Choroid plexus epithelial cell (primary cell): ENCODE results near the gene REEP3.
"Not testable (repeated sequence)": the region's sequence is repeated elsewhere in the genome, so short reads cannot be mapped to it uniquely, and the experiment has no call there.

ENCODE experiments used
- DNase-seq: peaks from one replicate; pipeline ENCODE4 v3.0.0-alpha.2; 2010; ENCODE audit warnings: low read depth
- H3K4me3 ChIP-seq: 2 replicates; pipeline ENCODE4 v1.5.1; 2011; ENCODE audit warnings: low read depth, mild to moderate bottlenecking, control low read depth, low read length, moderate library complexity
- TF ChIP-seq, protein P1 (sequence below): conservative IDR thresholded peaks from 2 replicates; pipeline ENCODE4 v1.5.1; 2011; ENCODE audit warnings: low read depth, mild to moderate bottlenecking, control low read depth, inconsistent platforms, low read length, moderate library complexity

The REEP3 gene

DNA sequence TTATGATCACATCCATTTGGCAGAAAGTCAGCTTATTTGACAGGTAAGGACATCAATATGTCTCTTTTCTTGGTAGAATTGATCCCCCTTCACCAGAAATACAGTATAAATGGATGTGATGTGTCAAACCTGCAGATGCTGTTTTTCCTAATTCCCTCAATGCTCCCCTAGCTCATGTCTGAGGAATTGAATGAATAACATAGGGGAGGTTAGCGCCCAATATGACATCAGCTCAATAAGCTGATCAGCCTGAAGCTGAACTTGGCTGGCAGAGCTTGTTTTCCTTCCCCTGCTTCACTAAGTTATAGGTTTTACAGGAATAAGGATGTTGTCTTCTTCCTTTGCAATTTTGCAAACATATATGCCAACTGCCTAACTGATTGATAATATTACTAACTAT is 132.5 kb downstream of the REEP3 start:
- no peak overlapping the region for H3K4me3 ChIP-seq
- TF ChIP-seq, protein P1, sequence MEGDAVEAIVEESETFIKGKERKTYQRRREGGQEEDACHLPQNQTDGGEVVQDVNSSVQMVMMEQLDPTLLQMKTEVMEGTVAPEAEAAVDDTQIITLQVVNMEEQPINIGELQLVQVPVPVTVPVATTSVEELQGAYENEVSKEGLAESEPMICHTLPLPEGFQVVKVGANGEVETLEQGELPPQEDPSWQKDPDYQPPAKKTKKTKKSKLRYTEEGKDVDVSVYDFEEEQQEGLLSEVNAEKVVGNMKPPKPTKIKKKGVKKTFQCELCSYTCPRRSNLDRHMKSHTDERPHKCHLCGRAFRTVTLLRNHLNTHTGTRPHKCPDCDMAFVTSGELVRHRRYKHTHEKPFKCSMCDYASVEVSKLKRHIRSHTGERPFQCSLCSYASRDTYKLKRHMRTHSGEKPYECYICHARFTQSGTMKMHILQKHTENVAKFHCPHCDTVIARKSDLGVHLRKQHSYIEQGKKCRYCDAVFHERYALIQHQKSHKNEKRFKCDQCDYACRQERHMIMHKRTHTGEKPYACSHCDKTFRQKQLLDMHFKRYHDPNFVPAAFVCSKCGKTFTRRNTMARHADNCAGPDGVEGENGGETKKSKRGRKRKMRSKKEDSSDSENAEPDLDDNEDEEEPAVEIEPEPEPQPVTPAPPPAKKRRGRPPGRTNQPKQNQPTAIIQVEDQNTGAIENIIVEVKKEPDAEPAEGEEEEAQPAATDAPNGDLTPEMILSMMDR = no peak
- no peak for DNase-seq

DNA sequence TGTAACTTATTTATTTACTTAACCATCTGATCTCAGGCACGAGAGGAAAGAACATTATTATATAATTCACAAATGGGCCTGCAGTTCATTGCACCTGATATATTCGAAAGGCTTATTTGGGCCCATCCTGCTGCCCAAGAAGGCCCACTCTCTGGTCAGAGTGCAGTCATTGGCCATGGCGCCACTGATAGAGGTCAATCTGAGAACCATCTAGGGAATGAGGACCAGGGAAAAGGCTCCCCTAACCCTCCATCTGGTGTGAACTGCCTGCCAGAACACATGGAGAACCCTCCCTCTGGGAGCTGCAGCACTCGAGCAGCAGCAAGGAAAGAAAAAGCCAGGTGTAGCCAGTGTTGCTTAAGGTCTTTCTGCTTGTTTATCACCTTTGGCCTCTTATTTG is 136.6 kb downstream of the REEP3 start:
- TF ChIP-seq, protein P1 = no peak
- DNase-seq = no peak
- H3K4me3 ChIP-seq = no peak overlapping the region

DNA sequence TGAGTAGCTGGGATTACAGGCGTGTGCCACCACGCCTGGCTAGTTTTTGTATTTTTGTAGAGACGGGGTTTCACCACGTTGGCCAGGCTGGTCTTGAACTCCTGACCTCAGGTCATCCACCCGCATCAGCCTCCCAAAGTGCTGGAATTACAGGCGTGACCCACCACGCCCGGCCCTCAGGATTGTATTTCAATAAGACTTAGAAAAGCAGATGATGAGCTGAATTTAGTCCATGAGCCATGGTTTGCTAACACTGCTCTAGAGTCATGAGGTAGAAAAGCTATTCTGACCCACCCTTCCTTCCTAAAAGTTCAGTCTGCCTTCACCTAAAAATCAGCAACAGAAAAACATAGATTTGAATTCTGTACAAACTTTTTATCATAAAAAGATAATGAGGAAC is 139.7 kb downstream of the REEP3 start:
- DNase-seq, H3K4me3 ChIP-seq: not testable (repeated sequence)

DNA sequence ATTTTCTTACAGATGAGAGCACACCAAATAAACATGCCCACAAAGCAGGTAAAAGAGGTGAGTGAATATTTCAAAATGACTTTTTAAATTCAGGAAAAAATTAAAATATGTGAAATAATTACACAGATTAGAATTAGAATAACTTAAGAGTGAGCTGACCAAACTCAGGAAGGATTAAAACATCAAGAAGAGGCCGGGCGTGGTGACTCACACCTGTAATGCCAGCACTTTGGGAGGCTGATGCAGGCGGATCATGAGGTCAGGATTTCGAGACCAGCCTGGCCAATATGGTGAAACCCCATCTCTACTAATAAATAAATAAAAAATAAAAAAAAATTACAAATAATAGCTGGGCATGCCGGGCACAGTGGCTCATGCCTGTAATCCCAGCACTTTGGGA is 140.1 kb downstream of the REEP3 start:
- no peak overlapping the region for H3K4me3 ChIP-seq
- TF ChIP-seq, protein P1 = no peak

DNA sequence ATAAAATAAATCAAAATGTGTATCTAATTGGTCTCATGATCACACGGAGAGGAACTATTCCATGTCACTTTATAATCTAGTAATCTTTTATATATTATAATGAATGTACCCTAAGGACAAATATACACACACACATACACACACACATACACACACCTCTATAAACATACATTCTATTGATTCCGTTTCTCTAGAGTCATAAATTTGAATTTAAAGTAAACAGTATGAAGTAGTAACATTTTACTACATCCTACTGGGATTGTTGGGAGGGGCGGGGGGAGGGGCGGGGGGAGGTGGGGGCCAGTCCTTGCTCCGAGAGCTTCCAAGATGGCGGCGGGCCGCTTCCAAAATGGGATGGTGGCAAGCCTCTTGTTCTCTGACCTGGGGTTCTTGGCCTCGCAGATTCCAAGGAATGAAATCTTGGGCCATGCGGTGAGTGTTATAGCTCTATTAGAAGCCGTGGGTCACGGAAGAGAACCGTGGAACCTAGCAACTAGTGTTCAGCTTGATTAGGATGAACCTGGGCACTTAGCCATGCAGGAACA is 143.2 kb downstream of the REEP3 start:
- TF ChIP-seq, protein P1 = no peak
- DNase-seq = no peak
- H3K4me3 ChIP-seq = no peak overlapping the region

More for the DNA sequence above, 140.1 kb downstream of the REEP3 start:
- DNase-seq = no peak

DNA sequence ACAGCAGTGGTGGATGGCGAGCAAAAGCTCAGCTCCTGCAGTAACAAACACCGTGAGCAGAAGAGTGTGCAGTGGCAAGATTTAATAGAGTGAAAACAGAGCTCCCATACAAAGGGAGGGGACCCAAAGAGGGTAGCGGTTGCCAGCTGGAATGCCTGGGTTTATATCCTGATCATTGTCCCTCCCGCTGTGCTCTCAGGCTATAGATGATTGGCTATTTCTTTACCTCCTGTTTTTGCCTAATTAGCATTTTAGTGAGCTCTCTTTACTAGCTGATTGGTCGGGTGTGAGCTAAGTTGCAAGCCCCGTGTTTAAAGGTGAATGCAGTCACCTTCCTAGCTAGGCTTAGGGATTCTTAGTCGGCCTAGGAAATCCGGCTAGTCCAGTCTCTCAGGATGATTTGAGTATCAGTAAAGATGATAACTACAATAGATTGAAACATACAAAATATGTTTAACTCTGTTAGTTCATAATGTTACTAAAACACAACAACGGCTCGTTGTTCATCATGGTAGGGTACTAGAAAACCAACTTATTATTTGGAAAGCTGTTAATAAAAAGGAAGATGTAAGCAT is 143.9 kb downstream of the REEP3 start:
- not testable (repeated sequence) for DNase-seq, H3K4me3 ChIP-seq

DNA sequence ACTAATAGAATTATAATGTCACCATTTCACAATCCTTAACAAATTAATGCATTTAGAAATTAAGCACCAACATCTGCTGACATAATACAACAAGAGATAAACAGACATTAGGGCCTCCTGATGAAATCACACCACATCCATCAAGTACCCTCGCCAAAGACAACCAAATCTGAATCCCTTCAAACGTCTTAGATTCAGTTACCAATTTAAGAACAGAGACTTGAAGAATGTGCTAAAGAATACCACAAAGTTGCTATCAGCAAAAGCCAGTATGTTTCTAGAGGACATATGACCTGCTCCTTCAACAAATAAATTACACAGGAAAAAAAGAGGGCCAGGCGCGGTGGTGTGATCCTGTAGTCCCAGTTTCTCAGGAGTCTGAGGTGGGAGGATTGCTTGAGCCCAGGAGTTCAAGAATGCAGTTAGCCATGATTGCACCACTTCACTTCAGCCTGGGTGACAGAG is 144.5 kb downstream of the REEP3 start:
- TF ChIP-seq, protein P1 = no peak
- peak; percentile 71 for DNase-seq
- H3K4me3 ChIP-seq = no peak overlapping the region

DNA sequence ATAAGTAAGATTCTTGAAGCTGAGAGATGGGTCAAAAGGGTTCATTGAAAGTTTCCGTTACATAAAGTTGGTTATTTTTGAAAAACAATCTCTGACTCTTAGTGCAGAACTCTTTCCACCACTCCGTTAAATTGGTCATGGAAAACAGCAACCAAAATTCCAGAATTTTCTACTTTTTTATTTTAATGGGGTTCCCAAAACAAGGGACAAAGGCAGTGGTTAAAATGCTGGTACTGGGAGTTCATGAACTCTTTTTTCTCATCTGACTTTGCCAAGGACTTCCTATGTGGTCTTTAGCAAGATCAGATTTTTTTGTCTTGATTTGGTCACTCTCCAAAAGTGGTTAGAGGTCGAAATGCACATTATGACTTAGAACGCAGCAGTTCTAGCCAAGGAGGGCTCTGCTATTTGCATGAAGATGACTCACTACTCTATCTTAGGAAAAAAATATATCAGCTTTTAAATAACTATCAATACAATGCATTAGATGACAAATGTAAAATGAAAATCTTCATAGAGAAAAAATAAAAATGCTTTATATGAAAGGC is 145.7 kb downstream of the REEP3 start:
- TF ChIP-seq, protein P1 = no peak
- DNase-seq = peak; percentile 98
- H3K4me3 ChIP-seq = no peak overlapping the region
